Thyroid gland (tissue), 4 donors: ENCODE measurements around the gene HES1.

ENCODE experiments used
- POLR2A ChIP-seq, 2 donors: fragments of 450-650 bp; IDR thresholded peaks; one replicate each; pipeline ENCODE4 v1.6.1; 2017; ENCODE audit warnings: antibody characterized with exemption in 2 of 2, mild to moderate bottlenecking in 2 of 2, moderate library complexity in 1 of 2
- TF ChIP-seq, protein P1 (sequence below), 6 experiments: fragments of 200-600 bp in 3 of 6; fragments of 450-650 bp in 3 of 6; sonication (generic) in 3 of 6; IDR thresholded peaks; one replicate each; pipeline ENCODE4 v1.5.1; 2016 to 2019; ENCODE audit warnings: antibody characterized with exemption in 6 of 6, mild to moderate bottlenecking in 2 of 6, inconsistent platforms in 1 of 6, moderate library complexity in 1 of 6

DNA sequence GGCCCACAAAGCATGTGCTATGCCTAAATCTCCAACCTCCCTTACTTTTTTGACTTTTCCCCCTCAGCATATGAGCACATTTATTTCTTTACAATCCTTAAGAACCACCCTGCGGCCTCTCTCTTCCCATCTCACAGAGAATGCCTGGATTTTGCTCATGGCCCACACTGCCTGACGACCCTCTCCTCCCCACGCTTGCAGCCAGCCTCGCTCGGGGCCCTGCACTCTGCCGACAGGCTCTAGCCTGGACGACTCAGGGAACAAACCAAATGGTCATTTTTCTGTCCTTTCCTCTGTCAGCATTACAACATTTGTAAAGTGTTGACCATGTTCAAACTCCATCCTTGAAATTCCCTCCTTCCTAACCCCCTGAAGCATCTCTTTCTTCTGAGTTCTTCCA, 11.7 kb downstream of the HES1 start:
- TF ChIP-seq, protein P1, sequence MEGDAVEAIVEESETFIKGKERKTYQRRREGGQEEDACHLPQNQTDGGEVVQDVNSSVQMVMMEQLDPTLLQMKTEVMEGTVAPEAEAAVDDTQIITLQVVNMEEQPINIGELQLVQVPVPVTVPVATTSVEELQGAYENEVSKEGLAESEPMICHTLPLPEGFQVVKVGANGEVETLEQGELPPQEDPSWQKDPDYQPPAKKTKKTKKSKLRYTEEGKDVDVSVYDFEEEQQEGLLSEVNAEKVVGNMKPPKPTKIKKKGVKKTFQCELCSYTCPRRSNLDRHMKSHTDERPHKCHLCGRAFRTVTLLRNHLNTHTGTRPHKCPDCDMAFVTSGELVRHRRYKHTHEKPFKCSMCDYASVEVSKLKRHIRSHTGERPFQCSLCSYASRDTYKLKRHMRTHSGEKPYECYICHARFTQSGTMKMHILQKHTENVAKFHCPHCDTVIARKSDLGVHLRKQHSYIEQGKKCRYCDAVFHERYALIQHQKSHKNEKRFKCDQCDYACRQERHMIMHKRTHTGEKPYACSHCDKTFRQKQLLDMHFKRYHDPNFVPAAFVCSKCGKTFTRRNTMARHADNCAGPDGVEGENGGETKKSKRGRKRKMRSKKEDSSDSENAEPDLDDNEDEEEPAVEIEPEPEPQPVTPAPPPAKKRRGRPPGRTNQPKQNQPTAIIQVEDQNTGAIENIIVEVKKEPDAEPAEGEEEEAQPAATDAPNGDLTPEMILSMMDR (IDR thresholded peaks at IDR 0.05) = no peak
- TF ChIP-seq POLR2A (IDR thresholded peaks at IDR 0.05) = no peak
